ENCODE measurements around the gene GRID1.

The GRID1 gene

DNA sequence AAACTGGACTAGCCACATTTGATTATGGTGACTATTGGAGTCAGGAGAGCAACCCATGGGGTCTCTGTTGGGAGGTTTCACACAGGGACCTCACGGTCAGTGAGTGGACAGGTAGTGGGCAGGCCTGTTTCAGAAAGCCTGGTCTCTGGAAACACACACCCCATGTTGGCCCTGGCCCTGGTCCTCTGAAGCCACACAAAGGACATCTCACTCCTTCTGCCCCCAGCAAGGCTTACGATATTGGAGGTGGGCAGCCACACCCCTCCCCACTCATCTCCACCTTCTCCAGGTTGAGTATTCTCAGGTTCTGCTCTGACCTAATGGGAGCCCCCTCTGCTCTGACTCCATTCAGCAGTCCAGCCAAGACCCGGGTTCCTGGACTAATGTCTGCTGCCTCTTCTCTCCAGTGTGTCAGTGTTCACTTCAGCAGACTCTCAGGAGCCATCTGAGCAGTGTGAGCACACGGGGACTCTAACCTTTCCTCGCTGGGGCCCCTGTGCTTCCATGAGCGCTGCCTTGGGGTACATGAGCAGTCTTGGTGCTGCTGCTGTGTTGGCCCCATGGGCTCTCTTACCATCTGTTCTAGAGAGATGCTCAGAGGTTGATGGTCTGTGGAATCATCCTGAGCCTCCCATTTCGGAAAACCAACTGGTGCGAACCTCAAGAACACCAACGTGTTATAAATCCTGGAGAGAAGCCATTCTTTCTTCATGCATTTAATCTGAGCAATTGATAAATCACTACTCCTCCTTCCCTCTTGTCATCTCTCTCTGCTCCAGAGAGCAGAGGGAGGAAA, 748.6 kb downstream of the GRID1 start:
- intact Hi-C loops (cut with DNase I; ENCODE audit: low total_unique reads) = no loop called here
- H3K4me3 ChIP-seq = no peak overlapping the region
- no peak for DNase-seq
- no peak overlapping the region for H3K27ac ChIP-seq
- no peaks in the 10 kb centered on the region for H3K9me3 ChIP-seq
- no peak for TF ChIP-seq CTCF (IDR thresholded peaks at IDR 0.05)
- no peaks in the 10 kb centered on the region for H3K36me3 ChIP-seq
- H3K4me1 ChIP-seq = no peaks in the 10 kb centered on the region
- H3K27me3 ChIP-seq = no peaks in the 10 kb centered on the region

GRCh38 chr10:85615556-85615955, 751.0 kb downstream of the GRID1 start:
- Histone ChIP-seq H3K36me3 (no peaks in the 10 kb centered on the region), H3K4me3 (no peak overlapping the region), H3K27me3 (no peaks in the 10 kb centered on the region), H3K9me3 (no peaks in the 10 kb centered on the region), H3K27ac (no peak overlapping the region), H3K4me1 (no peaks in the 10 kb centered on the region)
- no peak for TF ChIP-seq CTCF (IDR thresholded peaks at IDR 0.05)
- DNase-seq = no peak
- intact Hi-C loops (cut with DNase I; ENCODE audit: low total_unique reads) = no loop called here

GRCh38 chr10:85614981-85615380, 751.6 kb downstream of the GRID1 start:
- Histone ChIP-seq H3K4me3 (no peak overlapping the region), H3K9me3 (no peaks in the 10 kb centered on the region), H3K36me3 (no peaks in the 10 kb centered on the region), H3K4me1 (no peaks in the 10 kb centered on the region), H3K27ac (no peak overlapping the region), H3K27me3 (no peaks in the 10 kb centered on the region)
- intact Hi-C loops (cut with DNase I; ENCODE audit: low total_unique reads) = no loop called here
- DNase-seq = no peak
- TF ChIP-seq CTCF (IDR thresholded peaks at IDR 0.05) = no peak

- Histone ChIP-seq H3K4me1 (no peaks in the 10 kb centered on the region), H3K4me3 (no peak overlapping the region), H3K27ac (no peak overlapping the region), H3K36me3 (no peaks in the 10 kb centered on the region), H3K9me3 (no peaks in the 10 kb centered on the region), H3K27me3 (no peaks in the 10 kb centered on the region)
- intact Hi-C loops (cut with DNase I; ENCODE audit: low total_unique reads) = no loop called here
- TF ChIP-seq CTCF (IDR thresholded peaks at IDR 0.05) = no peak
- DNase-seq = no peak
Measured at GRCh38 chr10:85614566-85614965, 752.0 kb downstream of the GRID1 start.

DNA sequence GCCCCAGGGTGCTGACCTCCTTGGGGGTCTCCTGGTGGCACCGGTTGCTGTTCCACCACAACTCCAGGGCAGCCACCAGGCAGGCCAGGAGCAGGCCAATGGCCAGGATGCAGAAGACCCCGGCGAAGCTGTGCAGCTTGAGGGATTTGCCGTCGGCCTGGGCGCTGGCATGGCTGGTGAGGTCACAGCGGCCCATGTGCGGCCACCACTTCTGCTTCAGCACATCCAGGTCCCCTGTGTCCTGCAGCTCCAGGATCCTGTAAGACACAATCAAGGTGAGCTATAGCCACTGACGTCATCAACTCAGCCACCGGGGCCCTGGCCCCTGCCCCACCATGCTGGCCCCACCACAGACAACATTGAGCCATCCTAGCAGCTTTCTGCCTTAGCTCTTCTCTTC, 753.2 kb downstream of the GRID1 start:
- H3K4me1 ChIP-seq = no peaks in the 10 kb centered on the region
- DNase-seq = peak in 1 of 2 donors; percentile 53
- no peak overlapping the region for H3K4me3 ChIP-seq
- intact Hi-C loops (cut with DNase I; ENCODE audit: low total_unique reads) = no loop called here
- TF ChIP-seq CTCF (IDR thresholded peaks at IDR 0.05) = no peak
- H3K27me3 ChIP-seq = no peaks in the 10 kb centered on the region
- no peak overlapping the region for H3K27ac ChIP-seq
- H3K36me3 ChIP-seq = no peaks in the 10 kb centered on the region
- H3K9me3 ChIP-seq = no peaks in the 10 kb centered on the region
